OCI-LY1 (cell line): Measurements from ENCODE around the gene TBC1D2B.

ENCODE experiments used
- CTCF ChIP-seq: fragments of 200-600 bp; sonication (generic), shearing (Covaris generic); IDR thresholded peaks from 2 replicates; pipeline ENCODE4 v1.5.1; 2017; ENCODE audit warnings: mild to moderate bottlenecking, antibody characterized with exemption, low read length, moderate library complexity, mixed read lengths
- EZH2 ChIP-seq: fragments of 200-600 bp; sonication (generic), shearing (Covaris generic); IDR thresholded peaks from 2 replicates; pipeline ENCODE4 v1.8.0; 2017; ENCODE audit warnings: borderline replicate concordance, mixed run types, mild to moderate bottlenecking, antibody characterized with exemption, low read length, moderate library complexity, mixed read lengths

- TF ChIP-seq CTCF (no peak), EZH2 (no peak)
Measured at GRCh38 chr15:77974416-77975331, 102.8 kb downstream of the TBC1D2B start.
